NCI-H69 (cell line): ENCODE measurements around the gene HLA-DPA1.

Source experiments
- DNase-seq: peaks from one replicate; lab custom pipeline; 2025; lab: John Stamatoyannopoulos, UW

Gene HLA-DPA1

GRCh38 chr6:33017694-33018353 lies 55.6 kb downstream of the HLA-DPA1 start:
- no peak for DNase-seq

GRCh38 chr6:33017018-33017417 lies 56.4 kb downstream of the HLA-DPA1 start:
- no peak for DNase-seq

- DNase-seq, result no peak
These were observed 57.7 kb downstream of the HLA-DPA1 start for GRCh38 chr6:33015798-33016197.

- DNase-seq, result peak; percentile 77
These were observed 58.4 kb downstream of the HLA-DPA1 start for GRCh38 chr6:33014841-33015634.
